HCT116 (cell line): Measurements from ENCODE around the gene TCF12. TPM values are rescaled to one million over a fixed set of nuclear protein-coding genes. Genes with fewer than 3 reads are reported as not detected.

ENCODE experiments used
- ATAC-seq: fragments of 200-7000 bp; cut with Tn5 transposase; 2 replicates; pipeline ENCODE4 v1.9.1; 2020; ENCODE audit warnings: mild to moderate bottlenecking, moderate library complexity
- BruUV-seq: library from RNA; stranded (reverse); fragments of 400-500 nt; replicated peaks from 2 replicates; lab custom pipeline; 2021; lab: Mats Ljungman, UMichigan
- CTCF ChIA-PET: fragments of 300-600 bp; sonication (Branson Sonifier 250); formaldehyde crosslinking; loops from one replicate; lab custom pipeline; 2021; ENCODE audit warnings: antibody characterized with exemption; lab: Charles Lee
- POLR2A ChIA-PET: fragments of 300-600, 350-600 bp; sonication (Branson Sonifier 250); formaldehyde crosslinking; loops from one replicate; lab custom pipeline; 2021; ENCODE audit warnings: antibody characterized with exemption; lab: Charles Lee
- RAD21 ChIA-PET, 2 experiments: fragments of 300-600 bp; sonication (Branson Sonifier 250); formaldehyde crosslinking; loops; one replicate each; lab custom pipeline; 2023; ENCODE audit warnings: low total read pairs in 2 of 2; ENCODE audit not compliant: uncharacterized antibody in 2 of 2, unreplicated experiment in 2 of 2, low non-redundant PET in 1 of 2; lab: Charles Lee
- DNase-seq: peaks from one replicate; pipeline ENCODE4 v3.0.0-alpha.2; 2010; ENCODE audit warnings: low read depth, low spot score
- H2AFZ ChIP-seq: fragments of 200-600 bp; shearing (Covaris generic), sonication (generic); 2 replicates; pipeline ENCODE4 v1.6.1; 2017; ENCODE audit warnings: low read depth, mixed run types, mixed read lengths, antibody characterized with exemption, low read length; ENCODE audit not compliant: poor library complexity, severe bottlenecking
- H3K27ac ChIP-seq: 2 replicates; pipeline ENCODE4 v1.5.1; 2012; ENCODE audit warnings: low read depth, low read length
- H3K27me3 ChIP-seq: fragments of 200-600 bp; sonication (generic); 2 replicates; pipeline ENCODE4 v1.6.1; 2016; ENCODE audit warnings: mixed run types, low read length, mixed read lengths; ENCODE audit not compliant: insufficient read depth
- H3K36me3 ChIP-seq, 2 experiments: fragments of 200-500 bp in 1 of 2; fragments of 200-600 bp in 1 of 2; sonication (Bioruptor generic) in 1 of 2; sonication (generic) in 1 of 2; 2 replicates each; pipeline versions ENCODE4 v1.5.1 to v1.6.1; 2014 to 2016; ENCODE audit warnings: low read length in 2 of 2, inconsistent platforms in 1 of 2, mixed read lengths in 1 of 2, mixed run types in 1 of 2; ENCODE audit not compliant: insufficient read depth in 2 of 2, control insufficient read depth in 1 of 2
- H3K4me1 ChIP-seq, 2 experiments: fragments of 200-600 bp in 1 of 2; sonication (generic) in 1 of 2; 2 replicates each; pipeline versions ENCODE4 v1.5.1 to v1.6.1; 2012 to 2017; ENCODE audit warnings: low read length in 2 of 2, inconsistent platforms in 1 of 2, mild to moderate bottlenecking in 1 of 2, mixed read lengths in 1 of 2, mixed run types in 1 of 2, moderate library complexity in 1 of 2; ENCODE audit not compliant: insufficient read depth in 2 of 2, control insufficient read depth in 1 of 2
- H3K4me2 ChIP-seq: fragments of 200-600 bp; sonication (generic); 2 replicates; pipeline ENCODE4 v1.6.1; 2017; ENCODE audit warnings: mixed run types, low read length, mixed read lengths
- H3K4me3 ChIP-seq, 2 experiments: fragments of 200-600 bp in 1 of 2; sonication (generic) in 1 of 2; replicated peaks in 1 of 2; 2 replicates each; pipeline ENCODE4 v1.5.1; 2011 to 2016; ENCODE audit warnings: low read length in 2 of 2, control low read depth in 1 of 2, low read depth in 1 of 2, mild to moderate bottlenecking in 1 of 2, mixed read lengths in 1 of 2, mixed run types in 1 of 2
- H3K79me2 ChIP-seq: fragments of 200-600 bp; sonication (generic); 2 replicates; pipeline ENCODE4 v1.6.1; 2017; ENCODE audit warnings: mild to moderate bottlenecking, mixed run types, low read length, moderate library complexity, mixed read lengths; ENCODE audit not compliant: insufficient read depth
- H3K9ac ChIP-seq: fragments of 200-600 bp; sonication (generic); 2 replicates; pipeline ENCODE4 v1.6.1; 2016; ENCODE audit warnings: low read length, mixed read lengths
- H3K9me2 ChIP-seq: fragments of 200-600 bp; sonication (generic), shearing (Covaris generic); 2 replicates; pipeline ENCODE4 v1.6.1; 2017; ENCODE audit warnings: mixed run types, mild to moderate bottlenecking, moderate library complexity; ENCODE audit not compliant: insufficient read depth
- H3K9me3 ChIP-seq, 2 experiments: fragments of 200-500 bp in 1 of 2; fragments of 200-600 bp in 1 of 2; sonication (Bioruptor generic) in 1 of 2; sonication (generic) in 1 of 2; 2 replicates each; pipeline ENCODE4 v1.6.1; 2014 to 2017; ENCODE audit warnings: low read length in 2 of 2, mixed read lengths in 2 of 2, inconsistent platforms in 1 of 2, low read depth in 1 of 2, mild to moderate bottlenecking in 1 of 2, mixed run types in 1 of 2, moderate library complexity in 1 of 2; ENCODE audit not compliant: control insufficient read depth in 1 of 2, insufficient read depth in 1 of 2
- H4K20me1 ChIP-seq: fragments of 200-600 bp; sonication (generic), shearing (Covaris generic); 2 replicates; pipeline ENCODE4 v1.6.1; 2017; ENCODE audit warnings: mixed run types, mild to moderate bottlenecking, moderate library complexity; ENCODE audit not compliant: insufficient read depth
- CBX3 ChIP-seq: IDR thresholded peaks from 2 replicates; pipeline ENCODE4 v1.6.1; 2012; ENCODE audit warnings: low read depth
- EGR1 ChIP-seq: IDR thresholded peaks from 2 replicates; pipeline ENCODE4 v1.6.1; 2012; ENCODE audit warnings: low read depth
- ELF1 ChIP-seq: IDR thresholded peaks from 2 replicates; pipeline ENCODE4 v1.6.1; 2012; ENCODE audit warnings: low read depth, borderline replicate concordance
- EZH2 ChIP-seq: fragments of 200-600 bp; sonication (generic); IDR thresholded peaks from 2 replicates; pipeline ENCODE4 v1.6.1; 2017; ENCODE audit warnings: antibody characterized with exemption, mixed run types
- JUND ChIP-seq: IDR thresholded peaks from 2 replicates; pipeline ENCODE4 v1.6.1; 2012
- SIN3A ChIP-seq: IDR thresholded peaks from 2 replicates; pipeline ENCODE4 v1.6.1; 2012; ENCODE audit warnings: low read depth
- SP1 ChIP-seq: IDR thresholded peaks from 2 replicates; pipeline ENCODE4 v1.6.1; 2012; ENCODE audit warnings: low read depth
- YY1 ChIP-seq: IDR thresholded peaks from 2 replicates; pipeline ENCODE4 v1.6.1; 2011; ENCODE audit warnings: low read length, low read depth, moderate library complexity, mild to moderate bottlenecking; ENCODE audit not compliant: insufficient replicate concordance; ENCODE audit errors: extremely low read depth
- ZFX ChIP-seq: fragments of 450-650 bp; IDR thresholded peaks from 2 replicates; pipeline ENCODE4 v1.6.1; 2017
- intact Hi-C: fragments of 100-400 bp; cut with micrococcal nuclease; formaldehyde crosslinking; loops from 2 replicates; pipeline ENCODE4 v1.10.0; 2022
- total RNA-seq: library from RNA; stranded (reverse); gene quantifications from one replicate; pipeline ENCODE4 v1.2.1, GENCODE V29; 2021; ENCODE audit not compliant: unreplicated experiment
- TF ChIP-seq, protein P1 (sequence below): IDR thresholded peaks from 2 replicates; pipeline ENCODE4 v1.6.1; 2012
- TF ChIP-seq, protein P2 (sequence below), 3 experiments: fragments of 200-600 bp in 1 of 3; sonication (generic) in 1 of 3; IDR thresholded peaks in 2 of 3; conservative IDR thresholded peaks in 1 of 3; 2 replicates each; pipeline ENCODE4 v1.5.1; 2012 to 2017; ENCODE audit warnings: low read depth in 2 of 3, low read length in 2 of 3, antibody characterized with exemption in 1 of 3, borderline replicate concordance in 1 of 3, control low read depth in 1 of 3, mild to moderate bottlenecking in 1 of 3, mixed read lengths in 1 of 3, mixed run types in 1 of 3, moderate library complexity in 1 of 3; ENCODE audit not compliant: insufficient read depth in 1 of 3
- TF ChIP-seq, protein P3 (sequence below): IDR thresholded peaks from 2 replicates; pipeline ENCODE4 v1.6.1; 2011; ENCODE audit warnings: mild to moderate bottlenecking, low read length, moderate library complexity; ENCODE audit not compliant: insufficient replicate concordance; ENCODE audit errors: extremely low read depth

Gene TCF12
- total RNA-seq, 1 experiment from 2014 or later: 71.6 TPM

GRCh38 chr15:57184502-57184901 is 266.1 kb downstream of the TCF12 start:
- H3K36me3 ChIP-seq: no peaks in the 10 kb centered on the region
- intact Hi-C loops: no loop called here
- ChIA-PET CTCF (no interaction called here), POLR2A (no interaction called here), RAD21 (no interaction called here)
- H3K27me3 ChIP-seq: no peaks in the 10 kb centered on the region
- H3K9me3 ChIP-seq: no peaks in the 10 kb centered on the region
- TF ChIP-seq SP1 (no peak), ZFX (no peak), JUND (no peak), CBX3 (no peak), SIN3A (no peak), EZH2 (no peak), YY1 (no peak)
- TF ChIP-seq, protein P1, sequence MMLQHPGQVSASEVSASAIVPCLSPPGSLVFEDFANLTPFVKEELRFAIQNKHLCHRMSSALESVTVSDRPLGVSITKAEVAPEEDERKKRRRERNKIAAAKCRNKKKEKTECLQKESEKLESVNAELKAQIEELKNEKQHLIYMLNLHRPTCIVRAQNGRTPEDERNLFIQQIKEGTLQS: no peak
- no peak overlapping the region for H3K4me2 ChIP-seq
- H3K27ac ChIP-seq: no peak overlapping the region
- ATAC-seq (no peak), DNase-seq (no peak)
- no peaks in the 10 kb centered on the region for H3K79me2 ChIP-seq
- no peaks in the 10 kb centered on the region for H3K9me2 ChIP-seq
- H2AFZ ChIP-seq: no peak overlapping the region
- no peak overlapping the region for H3K9ac ChIP-seq
- no peaks in the 10 kb centered on the region for H4K20me1 ChIP-seq
- BruUV-seq: no TSS peak
- H3K4me1 ChIP-seq: no peaks in the 10 kb centered on the region
- no peak overlapping the region for H3K4me3 ChIP-seq

DNA sequence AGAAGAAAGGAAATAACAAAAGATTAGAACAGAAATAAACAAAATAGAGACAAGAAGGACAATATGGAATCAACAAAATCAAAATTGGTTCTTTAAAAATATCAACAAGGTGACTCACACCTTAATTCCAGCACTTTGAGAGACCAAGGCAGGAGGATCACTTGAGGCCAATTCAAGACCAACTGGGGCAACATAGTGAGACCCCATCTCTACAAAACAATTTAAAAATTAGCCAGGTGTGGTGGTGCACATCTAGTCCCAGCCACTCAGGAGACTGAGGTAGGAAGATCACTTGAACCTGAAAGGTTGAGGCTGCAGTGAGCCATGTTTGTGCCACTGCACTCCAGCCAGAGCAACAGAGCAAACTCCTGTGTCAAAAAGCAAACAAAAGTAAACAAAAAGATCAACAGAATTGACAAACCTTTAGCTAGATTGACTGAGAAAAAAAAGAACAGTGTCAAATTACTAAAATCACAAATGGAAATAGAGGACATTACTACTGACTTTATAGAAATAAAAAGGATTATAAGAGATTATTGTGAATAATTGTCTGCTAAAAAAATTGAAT is 267.1 kb downstream of the TCF12 start:
- Histone ChIP-seq H3K27ac (no peak overlapping the region), H4K20me1 (no peaks in the 10 kb centered on the region), H3K4me3 (no peak overlapping the region), H3K27me3 (no peaks in the 10 kb centered on the region), H3K36me3 (no peaks in the 10 kb centered on the region), H2AFZ (no peak overlapping the region), H3K9ac (no peak overlapping the region), H3K9me2 (no peaks in the 10 kb centered on the region), H3K79me2 (no peaks in the 10 kb centered on the region), H3K9me3 (no peaks in the 10 kb centered on the region), H3K4me1 (no peaks in the 10 kb centered on the region), H3K4me2 (no peak overlapping the region)
- intact Hi-C loops: no loop called here
- BruUV-seq: no TSS peak
- no peak for ATAC-seq
- CTCF ChIA-PET: no interaction called here
- POLR2A ChIA-PET: no interaction called here
- DNase-seq: no peak
- TF ChIP-seq JUND: no peak
- TF ChIP-seq, protein P2, sequence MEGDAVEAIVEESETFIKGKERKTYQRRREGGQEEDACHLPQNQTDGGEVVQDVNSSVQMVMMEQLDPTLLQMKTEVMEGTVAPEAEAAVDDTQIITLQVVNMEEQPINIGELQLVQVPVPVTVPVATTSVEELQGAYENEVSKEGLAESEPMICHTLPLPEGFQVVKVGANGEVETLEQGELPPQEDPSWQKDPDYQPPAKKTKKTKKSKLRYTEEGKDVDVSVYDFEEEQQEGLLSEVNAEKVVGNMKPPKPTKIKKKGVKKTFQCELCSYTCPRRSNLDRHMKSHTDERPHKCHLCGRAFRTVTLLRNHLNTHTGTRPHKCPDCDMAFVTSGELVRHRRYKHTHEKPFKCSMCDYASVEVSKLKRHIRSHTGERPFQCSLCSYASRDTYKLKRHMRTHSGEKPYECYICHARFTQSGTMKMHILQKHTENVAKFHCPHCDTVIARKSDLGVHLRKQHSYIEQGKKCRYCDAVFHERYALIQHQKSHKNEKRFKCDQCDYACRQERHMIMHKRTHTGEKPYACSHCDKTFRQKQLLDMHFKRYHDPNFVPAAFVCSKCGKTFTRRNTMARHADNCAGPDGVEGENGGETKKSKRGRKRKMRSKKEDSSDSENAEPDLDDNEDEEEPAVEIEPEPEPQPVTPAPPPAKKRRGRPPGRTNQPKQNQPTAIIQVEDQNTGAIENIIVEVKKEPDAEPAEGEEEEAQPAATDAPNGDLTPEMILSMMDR (IDR thresholded peaks at IDR 0.05 in 2 of 3, conservative IDR thresholded peaks at IDR 0.05 in 1 of 3; ENCODE audit: borderline replicate concordance in 1 of 3, insufficient read depth in 1 of 3, low read depth in 2 of 3, low read length in 2 of 3): no peak
- TF ChIP-seq, protein P3, sequence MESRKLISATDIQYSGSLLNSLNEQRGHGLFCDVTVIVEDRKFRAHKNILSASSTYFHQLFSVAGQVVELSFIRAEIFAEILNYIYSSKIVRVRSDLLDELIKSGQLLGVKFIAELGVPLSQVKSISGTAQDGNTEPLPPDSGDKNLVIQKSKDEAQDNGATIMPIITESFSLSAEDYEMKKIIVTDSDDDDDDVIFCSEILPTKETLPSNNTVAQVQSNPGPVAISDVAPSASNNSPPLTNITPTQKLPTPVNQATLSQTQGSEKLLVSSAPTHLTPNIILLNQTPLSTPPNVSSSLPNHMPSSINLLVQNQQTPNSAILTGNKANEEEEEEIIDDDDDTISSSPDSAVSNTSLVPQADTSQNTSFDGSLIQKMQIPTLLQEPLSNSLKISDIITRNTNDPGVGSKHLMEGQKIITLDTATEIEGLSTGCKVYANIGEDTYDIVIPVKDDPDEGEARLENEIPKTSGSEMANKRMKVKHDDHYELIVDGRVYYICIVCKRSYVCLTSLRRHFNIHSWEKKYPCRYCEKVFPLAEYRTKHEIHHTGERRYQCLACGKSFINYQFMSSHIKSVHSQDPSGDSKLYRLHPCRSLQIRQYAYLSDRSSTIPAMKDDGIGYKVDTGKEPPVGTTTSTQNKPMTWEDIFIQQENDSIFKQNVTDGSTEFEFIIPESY: no peak
- no peak for TF ChIP-seq ELF1
- TF ChIP-seq YY1: no peak
- no peak for TF ChIP-seq EGR1
- TF ChIP-seq, protein P1: no peak
- RAD21 ChIA-PET: no interaction called here
